HEK293 (cell line): ENCODE data around the gene MAP1A.

Experiments
- CTCF ChIP-seq: fragments of 450-650 bp; formaldehyde crosslinking; IDR thresholded peaks from 2 replicates; pipeline ENCODE4 v1.5.1; 2016; ENCODE audit warnings: missing biosample characterization, missing genetic modification characterization
- SETDB1 ChIP-seq: IDR thresholded peaks from one replicate; pipeline ENCODE4 v1.6.1; 2017; ENCODE audit warnings: mild to moderate bottlenecking, low read length, moderate library complexity, mixed read lengths; ENCODE audit not compliant: insufficient read length
- ZNF596 ChIP-seq: fragments of 450-650 bp; IDR thresholded peaks from 2 replicates; pipeline ENCODE4 v1.5.0; 2018; ENCODE audit warnings: missing biosample characterization, mild to moderate bottlenecking, missing genetic modification characterization, moderate library complexity

GRCh38 chr15:43487271-43487895 lies 30.0 kb upstream of the MAP1A start:
- TF ChIP-seq CTCF (tag by site-specific recombination): no peak
- TF ChIP-seq ZNF596: no peak
- no peak for TF ChIP-seq SETDB1
